ENCODE data around the gene ZNF565. TPM values are rescaled to one million over a fixed set of nuclear protein-coding genes. Genes with fewer than 3 reads are reported as not detected.
A peak's percentile ranks its signal among the peaks of the same experiment; 100 is the strongest.

Gene ZNF565
- total RNA-seq, 2 experiments from 2014 or later, result 1.3 to 1.6 TPM

GRCh38 chr19:36225219-36225892 lies 10.9 kb upstream of the ZNF565 start:
- CTCF ChIA-PET, result interaction anchor here (1.5 kb wide), 1 partner anchor 97 kb away, joined by 4 read pairs; no protein-coding TSS in a partner anchor
- Mint-ChIP-seq H3K4me1 (ENCODE audit: low read depth) (peaks cover 31% of the 10 kb centered on the region), H3K27me3 (no peaks in the 10 kb centered on the region), H3K4me3 (no peak overlapping the region), H3K9me3 (peaks cover 15% of the 10 kb centered on the region), H3K36me3 (ENCODE audit: low read depth) (peaks cover 80% of the 10 kb centered on the region), H3K27ac (peak overlapping the region; percentile 70)
- intact Hi-C loops (cut with micrococcal nuclease), result no loop called here
- ATAC-seq (no peak), DNase-seq (no peak)
- POLR2A ChIA-PET, result no interaction called here
- TF ChIP-seq, protein P1, sequence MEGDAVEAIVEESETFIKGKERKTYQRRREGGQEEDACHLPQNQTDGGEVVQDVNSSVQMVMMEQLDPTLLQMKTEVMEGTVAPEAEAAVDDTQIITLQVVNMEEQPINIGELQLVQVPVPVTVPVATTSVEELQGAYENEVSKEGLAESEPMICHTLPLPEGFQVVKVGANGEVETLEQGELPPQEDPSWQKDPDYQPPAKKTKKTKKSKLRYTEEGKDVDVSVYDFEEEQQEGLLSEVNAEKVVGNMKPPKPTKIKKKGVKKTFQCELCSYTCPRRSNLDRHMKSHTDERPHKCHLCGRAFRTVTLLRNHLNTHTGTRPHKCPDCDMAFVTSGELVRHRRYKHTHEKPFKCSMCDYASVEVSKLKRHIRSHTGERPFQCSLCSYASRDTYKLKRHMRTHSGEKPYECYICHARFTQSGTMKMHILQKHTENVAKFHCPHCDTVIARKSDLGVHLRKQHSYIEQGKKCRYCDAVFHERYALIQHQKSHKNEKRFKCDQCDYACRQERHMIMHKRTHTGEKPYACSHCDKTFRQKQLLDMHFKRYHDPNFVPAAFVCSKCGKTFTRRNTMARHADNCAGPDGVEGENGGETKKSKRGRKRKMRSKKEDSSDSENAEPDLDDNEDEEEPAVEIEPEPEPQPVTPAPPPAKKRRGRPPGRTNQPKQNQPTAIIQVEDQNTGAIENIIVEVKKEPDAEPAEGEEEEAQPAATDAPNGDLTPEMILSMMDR (IDR thresholded peaks at IDR 0.05), result no peak

- H3K27ac Mint-ChIP-seq, result no peak overlapping the region
- H3K27me3 Mint-ChIP-seq, result no peaks in the 10 kb centered on the region
- peaks cover 68% of the 10 kb centered on the region for H3K36me3 Mint-ChIP-seq (ENCODE audit: low read depth)
- intact Hi-C loops (cut with micrococcal nuclease), result no loop called here
- no peak overlapping the region for H3K4me3 Mint-ChIP-seq
- CTCF ChIA-PET, result interaction anchor here (0.7 kb wide), 1 partner anchor 187 kb away, joined by 3 read pairs; no protein-coding TSS in a partner anchor
- peaks cover 47% of the 10 kb centered on the region for H3K4me1 Mint-ChIP-seq (ENCODE audit: low read depth)
- TF ChIP-seq, protein P1 (IDR thresholded peaks at IDR 0.05), result no peak
- peaks cover 3% of the 10 kb centered on the region for H3K9me3 Mint-ChIP-seq
- ATAC-seq, result no peak
- POLR2A ChIA-PET, result no interaction called here
- DNase-seq, result no peak
Observed at GRCh38 chr19:36222503-36222902, 8.0 kb upstream of the ZNF565 start.

DNA sequence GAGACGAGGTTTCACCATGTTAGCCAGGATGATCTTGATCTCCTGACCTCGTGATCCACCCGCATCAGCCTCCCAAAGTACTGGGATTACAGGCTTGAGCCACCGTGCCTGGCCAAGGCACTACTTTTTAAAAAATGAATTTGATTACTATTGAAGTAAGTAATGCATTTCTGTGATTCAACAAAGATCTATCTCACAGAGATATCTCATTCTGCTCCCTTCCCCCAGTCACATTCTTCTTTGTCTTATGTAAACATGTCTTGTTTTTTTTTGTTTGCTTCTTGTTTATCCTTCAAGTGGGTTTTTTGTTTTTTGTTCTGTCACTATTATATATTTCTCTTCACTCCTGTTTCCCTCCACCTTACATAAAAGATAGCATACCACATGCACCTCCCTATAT lies 7.0 kb upstream of the ZNF565 start:
- Mint-ChIP-seq H3K27me3 (no peaks in the 10 kb centered on the region), H3K4me3 (no peak overlapping the region), H3K4me1 (ENCODE audit: low read depth) (peaks cover 53% of the 10 kb centered on the region), H3K9me3 (peaks cover 3% of the 10 kb centered on the region), H3K27ac (no peak overlapping the region), H3K36me3 (ENCODE audit: low read depth) (peaks cover 66% of the 10 kb centered on the region)
- no peak for ATAC-seq
- ChIA-PET CTCF (no interaction called here), POLR2A (interaction anchor here (1.4 kb wide), 1 partner anchor 15 kb away, joined by 4 read pairs; no protein-coding TSS in a partner anchor)
- no peak for DNase-seq
- intact Hi-C loops (cut with micrococcal nuclease), result no loop called here
- TF ChIP-seq, protein P1 (IDR thresholded peaks at IDR 0.05), result no peak

DNA sequence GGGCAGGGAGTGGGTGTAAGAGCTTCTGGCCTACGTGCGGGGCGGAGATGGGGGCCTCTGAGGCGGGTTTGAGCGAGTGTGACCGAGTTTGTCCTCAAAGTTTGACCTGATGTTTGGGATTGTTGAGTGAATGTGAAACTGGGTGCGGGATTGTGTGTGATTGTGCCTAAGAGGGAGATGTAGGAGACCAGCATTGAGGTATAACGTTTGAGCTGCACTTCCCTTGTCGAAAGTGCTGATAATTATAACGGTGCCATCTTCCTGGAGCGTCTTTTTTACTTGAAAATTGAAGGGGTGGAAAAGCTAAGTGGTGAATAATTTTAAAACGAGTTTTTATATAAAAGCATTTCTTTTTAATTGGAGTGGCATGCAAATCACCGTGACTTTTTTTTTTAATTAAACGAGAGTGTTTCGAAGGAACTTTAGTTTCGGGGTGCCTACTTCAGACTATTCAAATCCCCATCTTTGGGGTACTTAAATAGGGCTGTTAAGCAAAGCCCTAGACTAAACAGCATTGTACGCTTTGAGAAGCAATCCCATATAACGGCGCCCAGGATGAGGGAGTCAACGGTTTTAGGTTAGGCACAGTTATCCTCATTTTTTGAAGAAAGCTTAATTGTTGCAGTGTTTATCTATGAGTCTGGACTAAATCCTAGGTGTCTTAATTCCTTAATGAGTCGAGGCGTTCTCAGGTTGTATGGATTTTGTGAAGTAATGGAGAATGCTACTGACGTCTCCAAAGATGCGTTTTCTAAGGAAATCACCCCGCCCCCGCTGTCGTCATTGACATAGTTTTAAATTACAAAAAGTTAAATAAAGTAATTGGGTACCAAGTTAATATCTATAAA lies 1.0 kb upstream of the ZNF565 start:
- Mint-ChIP-seq H3K4me3 (no peak overlapping the region), H3K27me3 (no peaks in the 10 kb centered on the region), H3K27ac (no peak overlapping the region), H3K4me1 (ENCODE audit: low read depth) (peaks cover 27% of the 10 kb centered on the region), H3K36me3 (ENCODE audit: low read depth) (peaks cover 24% of the 10 kb centered on the region), H3K9me3 (no peaks in the 10 kb centered on the region)
- intact Hi-C loops (cut with micrococcal nuclease), result no loop called here
- POLR2A ChIA-PET, result interaction anchor here (0.6 to 1.6 kb wide), 15 partner anchors 19 to 1477 kb away, joined by 3 to 5 read pairs (median 4); partner anchors contain the start of genes POLR2I, ZNF345, ZNF529 and ZNF566
- CTCF ChIA-PET, result interaction anchor here (0.6 to 1.9 kb wide), 4 partner anchors 15 to 988 kb away, joined by 3 to 12 read pairs (median 3); no protein-coding TSS in a partner anchor
- DNase-seq (peak; percentile 68), ATAC-seq (no peak)
- TF ChIP-seq, protein P1 (IDR thresholded peaks at IDR 0.05), result no peak
